Activated CD4-positive, alpha-beta T cell treated with anti-CD3 and anti-CD28 coated beads for 48 hours (primary cell): ENCODE measurements around the gene MITF.
A peak's percentile ranks its signal among the peaks of the same experiment; 100 is the strongest.

Experiments used
- DNase-seq: peaks from one replicate; pipeline ENCODE4 v3.0.0-alpha.2; 2020

MITF gene

GRCh38 chr3:69729147-69729919 is 9.9 kb upstream of the MITF start:
- DNase-seq = no peak

GRCh38 chr3:69731080-69731479 is 8.2 kb upstream of the MITF start:
- no peak for DNase-seq

GRCh38 chr3:69735893-69736292 is 3.4 kb upstream of the MITF start:
- no peak for DNase-seq

- no peak for DNase-seq
These were observed 1.9 kb upstream of the MITF start for GRCh38 chr3:69737392-69737791.

GRCh38 chr3:69738315-69738714 is 949 bp upstream of the MITF start:
- DNase-seq = no peak

GRCh38 chr3:69738859-69739203 is 433 bp upstream of the MITF start:
- DNase-seq = no peak

- peak; percentile 2 for DNase-seq
These were observed 1.1 kb downstream of the MITF start for GRCh38 chr3:69740103-69741021.

- no peak for DNase-seq
These were observed 1.9 kb downstream of the MITF start for GRCh38 chr3:69741032-69741767.

GRCh38 chr3:69742391-69742790 is 3.1 kb downstream of the MITF start:
- no peak for DNase-seq

GRCh38 chr3:69743975-69744906 is 5.0 kb downstream of the MITF start:
- no peak for DNase-seq

- DNase-seq = no peak
These were observed 6.2 kb downstream of the MITF start for GRCh38 chr3:69745505-69745904.

GRCh38 chr3:69746119-69746518 is 6.9 kb downstream of the MITF start:
- no peak for DNase-seq

GRCh38 chr3:69747511-69748258 is 8.4 kb downstream of the MITF start:
- no peak for DNase-seq

- DNase-seq = no peak
These were observed 9.2 kb downstream of the MITF start for GRCh38 chr3:69748503-69748902.

- no peak for DNase-seq
These were observed 10.2 kb downstream of the MITF start for GRCh38 chr3:69749461-69749860.

- no peak for DNase-seq
These were observed 11.3 kb downstream of the MITF start for GRCh38 chr3:69750549-69750948.

GRCh38 chr3:69751074-69751476 is 11.8 kb downstream of the MITF start:
- DNase-seq = no peak

GRCh38 chr3:69752241-69752640 is 13.0 kb downstream of the MITF start:
- no peak for DNase-seq

- DNase-seq = no peak
These were observed 14.0 kb downstream of the MITF start for GRCh38 chr3:69753179-69753775.

- DNase-seq = no peak
These were observed 16.5 kb downstream of the MITF start for GRCh38 chr3:69755795-69756194.
